Measurements from ENCODE around the gene BICD1.
A peak's percentile ranks its signal among the peaks of the same experiment; 100 is the strongest.

Gene BICD1

GRCh38 chr12:32397696-32398095 lies 291.0 kb downstream of the BICD1 start:
- no peak overlapping the region for H3K4me2 ChIP-seq
- H3K27me3 ChIP-seq (ENCODE audit: insufficient read depth, low read depth): no peaks in the 10 kb centered on the region
- H3K27ac ChIP-seq: no peak overlapping the region
- no peak overlapping the region for H3K9ac ChIP-seq
- TF ChIP-seq CTCF (conservative IDR thresholded peaks at IDR 0.05; ENCODE audit: low read depth, low read length): no peak
- no peaks in the 10 kb centered on the region for H3K79me2 ChIP-seq (ENCODE audit: insufficient read depth, low read depth)
- H3K4me1 ChIP-seq (ENCODE audit: low read depth, poor library complexity, severe bottlenecking): peaks cover 8% of the 10 kb centered on the region
- H2AFZ ChIP-seq (ENCODE audit: low read depth): no peak overlapping the region
- H3K4me3 ChIP-seq (IDR thresholded peaks at IDR 0.05; ENCODE audit: insufficient read depth, low read depth, low read length): no peak overlapping the region
- H3K36me3 ChIP-seq (ENCODE audit: insufficient read depth): no peaks in the 10 kb centered on the region
- no peaks in the 10 kb centered on the region for H4K20me1 ChIP-seq (ENCODE audit: insufficient read depth)

GRCh38 chr12:32398181-32398580 lies 291.5 kb downstream of the BICD1 start:
- no peaks in the 10 kb centered on the region for H4K20me1 ChIP-seq (ENCODE audit: insufficient read depth)
- H3K4me3 ChIP-seq (IDR thresholded peaks at IDR 0.05; ENCODE audit: insufficient read depth, low read depth, low read length): no peak overlapping the region
- H2AFZ ChIP-seq (ENCODE audit: low read depth): peak overlapping the region; percentile 71; the same call in 1 of the 2 replicates
- no peak overlapping the region for H3K9ac ChIP-seq
- H3K4me2 ChIP-seq: peak overlapping the region; percentile 65
- H3K79me2 ChIP-seq (ENCODE audit: insufficient read depth, low read depth): no peaks in the 10 kb centered on the region
- H3K27me3 ChIP-seq (ENCODE audit: insufficient read depth, low read depth): no peaks in the 10 kb centered on the region
- H3K36me3 ChIP-seq (ENCODE audit: insufficient read depth): no peaks in the 10 kb centered on the region
- no peak overlapping the region for H3K27ac ChIP-seq
- no peak for TF ChIP-seq CTCF (conservative IDR thresholded peaks at IDR 0.05; ENCODE audit: low read depth, low read length)
- H3K4me1 ChIP-seq (ENCODE audit: low read depth, poor library complexity, severe bottlenecking): peaks cover 8% of the 10 kb centered on the region

- peak overlapping the region; percentile 36; the same call in 1 of the 2 replicates for H3K9ac ChIP-seq
These were observed 292.2 kb downstream of the BICD1 start for GRCh38 chr12:32398816-32399369.

GRCh38 chr12:32399370-32400113 lies 292.9 kb downstream of the BICD1 start, which contains the start of gene FGD4:
FGD4 (plus strand) TSS chr12:32399558.
- Histone ChIP-seq H3K36me3 (ENCODE audit: insufficient read depth) (no peaks in the 10 kb centered on the region), H3K27me3 (ENCODE audit: insufficient read depth, low read depth) (no peaks in the 10 kb centered on the region), H3K79me2 (ENCODE audit: insufficient read depth, low read depth) (no peaks in the 10 kb centered on the region), H3K4me3 (IDR thresholded peaks at IDR 0.05; ENCODE audit: insufficient read depth, low read depth, low read length) (no peak within 1 kb of the TSS), H2AFZ (ENCODE audit: low read depth) (peak within 1 kb of the TSS; percentile 71), H3K27ac (no peak within 1 kb of the TSS), H3K4me1 (ENCODE audit: low read depth, poor library complexity, severe bottlenecking) (peaks cover 8% of the 10 kb centered on the region), H3K9ac (peak within 1 kb of the TSS; percentile 36; the same call in 1 of the 2 replicates), H4K20me1 (ENCODE audit: insufficient read depth) (no peaks in the 10 kb centered on the region), H3K4me2 (peak within 1 kb of the TSS; percentile 72)
- TF ChIP-seq CTCF (conservative IDR thresholded peaks at IDR 0.05; ENCODE audit: low read depth, low read length): peak; percentile 29

More at GRCh38 chr12:32398816-32399369, 292.2 kb downstream of the BICD1 start:
- Histone ChIP-seq H3K27me3 (ENCODE audit: insufficient read depth, low read depth) (no peaks in the 10 kb centered on the region), H4K20me1 (ENCODE audit: insufficient read depth) (no peaks in the 10 kb centered on the region), H3K79me2 (ENCODE audit: insufficient read depth, low read depth) (no peaks in the 10 kb centered on the region), H2AFZ (ENCODE audit: low read depth) (peak overlapping the region; percentile 71), H3K4me3 (IDR thresholded peaks at IDR 0.05; ENCODE audit: insufficient read depth, low read depth, low read length) (no peak overlapping the region), H3K4me2 (peak overlapping the region; percentile 65), H3K27ac (no peak overlapping the region), H3K4me1 (ENCODE audit: low read depth, poor library complexity, severe bottlenecking) (peaks cover 8% of the 10 kb centered on the region), H3K36me3 (ENCODE audit: insufficient read depth) (no peaks in the 10 kb centered on the region)
- TF ChIP-seq CTCF (conservative IDR thresholded peaks at IDR 0.05; ENCODE audit: low read depth, low read length): no peak

All from KMS-11 (cell line).